C4-2B (cell line): ENCODE data around the gene CAPN11.
"Not testable (repeated sequence)": the region's sequence is repeated elsewhere in the genome, so short reads cannot be mapped to it uniquely, and the experiment has no call there.

Source experiments
- H3K27ac ChIP-seq: fragments of 450-650 bp; 2 replicates; pipeline ENCODE4 v1.5.1; 2017
- CTCF ChIP-seq: fragments of 450-650 bp; conservative IDR thresholded peaks from 2 replicates; pipeline ENCODE4 v1.5.1; 2017; ENCODE audit warnings: mild to moderate bottlenecking
- ZFX ChIP-seq: fragments of 450-650 bp; IDR thresholded peaks from 2 replicates; pipeline ENCODE4 v1.6.1; 2017

The CAPN11 gene

GRCh38 chr6:44228836-44229235, 70.2 kb downstream of the CAPN11 start:
- TF ChIP-seq ZFX (no peak), CTCF (no peak)
- no peak overlapping the region for H3K27ac ChIP-seq

DNA sequence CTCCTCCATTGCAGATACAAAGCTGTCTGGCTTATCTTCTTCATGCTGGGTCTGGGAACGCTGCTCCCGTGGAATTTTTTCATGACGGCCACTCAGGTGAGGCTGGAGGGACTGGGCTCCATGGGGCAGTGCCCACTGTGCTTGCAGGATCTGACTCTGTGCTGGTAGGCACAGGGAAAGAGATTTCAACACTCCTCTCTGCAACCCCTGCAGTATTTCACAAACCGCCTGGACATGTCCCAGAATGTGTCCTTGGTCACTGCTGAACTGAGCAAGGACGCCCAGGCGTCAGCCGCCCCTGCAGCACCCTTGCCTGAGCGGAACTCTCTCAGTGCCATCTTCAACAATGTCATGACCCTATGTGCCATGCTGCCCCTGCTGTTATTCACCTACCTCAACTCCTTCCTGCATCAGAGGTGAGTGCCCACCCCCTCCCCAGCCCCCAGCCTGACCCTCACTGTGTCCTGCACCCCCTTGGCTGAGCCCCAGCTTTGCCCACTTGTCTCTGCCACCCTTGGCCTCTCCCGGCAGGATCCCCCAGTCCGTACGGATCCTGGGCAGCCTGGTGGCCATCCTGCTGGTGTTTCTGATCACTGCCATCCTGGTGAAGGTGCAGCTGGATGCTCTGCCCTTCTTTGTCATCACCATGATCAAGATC, 70.9 kb downstream of the CAPN11 start:
- no peak overlapping the region for H3K27ac ChIP-seq
- TF ChIP-seq ZFX (no peak), CTCF (no peak)

DNA sequence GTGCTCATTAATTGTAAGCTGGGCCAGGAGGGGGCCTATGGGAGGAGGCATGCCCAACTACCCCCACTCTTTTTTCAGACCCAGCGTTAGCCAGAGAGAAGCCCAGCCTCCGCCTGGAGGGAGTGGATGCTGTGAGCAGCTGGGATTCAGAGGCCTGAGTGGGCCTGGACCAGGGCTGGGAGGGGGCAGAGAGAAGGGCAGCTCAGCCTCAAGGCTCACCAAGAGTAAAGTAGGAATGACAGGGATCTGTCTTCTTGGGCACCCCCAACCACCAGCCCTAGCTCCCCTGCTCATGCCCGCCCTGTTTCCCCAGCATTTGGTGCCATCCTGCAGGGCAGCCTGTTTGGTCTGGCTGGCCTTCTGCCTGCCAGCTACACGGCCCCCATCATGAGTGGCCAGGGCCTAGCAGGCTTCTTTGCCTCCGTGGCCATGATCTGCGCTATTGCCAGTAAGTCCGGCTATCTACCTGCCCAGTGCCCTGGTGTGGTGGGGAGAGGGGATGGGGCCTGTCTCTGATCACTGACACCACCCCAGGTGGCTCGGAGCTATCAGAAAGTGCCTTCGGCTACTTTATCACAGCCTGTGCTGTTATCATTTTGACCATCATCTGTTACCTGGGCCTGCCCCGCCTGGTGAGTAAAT, 71.5 kb downstream of the CAPN11 start:
- H3K27ac ChIP-seq: no peak overlapping the region
- TF ChIP-seq CTCF (no peak), ZFX (no peak)

DNA sequence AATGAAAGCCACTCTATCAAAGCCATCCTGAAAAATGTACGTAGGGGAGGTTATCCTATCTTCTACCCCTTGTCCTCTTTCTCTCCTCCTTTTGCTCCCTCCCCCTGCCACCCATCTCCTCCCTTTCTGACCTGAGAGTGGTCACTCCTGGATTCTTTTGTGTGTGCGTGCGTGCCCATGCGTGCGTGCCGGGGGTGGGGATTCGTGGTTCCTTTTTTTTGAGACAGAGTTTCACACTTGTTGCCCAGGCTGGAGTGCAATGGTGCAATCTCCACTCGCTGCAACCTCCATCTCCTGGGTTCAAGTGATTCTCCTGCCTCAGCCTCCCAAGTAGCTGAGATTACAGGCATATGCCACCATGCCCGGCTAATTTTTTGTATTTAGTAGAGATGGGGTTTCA, 72.8 kb downstream of the CAPN11 start:
- H3K27ac ChIP-seq: not testable (repeated sequence)

DNA sequence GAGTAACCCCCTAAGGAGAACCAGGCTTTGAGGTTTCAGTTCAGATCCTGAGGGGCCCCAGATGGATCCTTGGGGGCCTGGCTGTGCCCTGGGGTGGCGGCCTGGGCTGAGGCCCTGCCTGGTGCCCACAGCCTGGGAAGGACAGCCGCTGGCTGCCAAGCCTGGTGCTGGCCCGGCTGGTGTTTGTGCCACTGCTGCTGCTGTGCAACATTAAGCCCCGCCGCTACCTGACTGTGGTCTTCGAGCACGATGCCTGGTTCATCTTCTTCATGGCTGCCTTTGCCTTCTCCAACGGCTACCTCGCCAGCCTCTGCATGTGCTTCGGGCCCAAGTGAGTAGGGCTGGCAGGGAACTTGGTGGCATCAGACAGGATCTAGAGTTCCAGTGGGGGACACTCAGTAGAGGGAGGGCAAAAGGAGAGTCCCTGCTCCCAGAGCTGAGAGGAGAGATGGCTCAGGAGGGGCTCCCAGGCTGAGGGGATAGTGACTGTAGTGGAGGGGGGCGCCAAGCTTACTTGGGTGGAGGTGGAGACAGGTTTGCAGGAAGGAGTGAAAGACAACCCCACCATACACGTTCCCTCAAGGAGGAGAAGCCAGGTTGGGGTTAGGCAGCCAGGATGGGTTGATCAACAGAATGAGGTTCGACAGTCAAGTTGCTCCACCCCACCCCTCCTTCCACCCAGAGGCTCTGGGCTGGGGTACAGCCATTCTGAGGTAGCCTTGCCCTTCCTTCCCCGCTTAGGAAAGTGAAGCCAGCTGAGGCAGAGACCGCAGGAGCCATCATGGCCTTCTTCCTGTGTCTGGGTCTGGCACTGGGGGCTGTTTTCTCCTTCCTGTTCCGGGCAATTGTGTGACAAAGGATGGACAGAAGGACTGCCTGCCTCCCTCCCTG, 74.3 kb downstream of the CAPN11 start:
- H3K27ac ChIP-seq: peak overlapping the region; percentile 14; the same call in 1 of the 2 replicates
- TF ChIP-seq ZFX: no peak
- no peak for TF ChIP-seq CTCF

DNA sequence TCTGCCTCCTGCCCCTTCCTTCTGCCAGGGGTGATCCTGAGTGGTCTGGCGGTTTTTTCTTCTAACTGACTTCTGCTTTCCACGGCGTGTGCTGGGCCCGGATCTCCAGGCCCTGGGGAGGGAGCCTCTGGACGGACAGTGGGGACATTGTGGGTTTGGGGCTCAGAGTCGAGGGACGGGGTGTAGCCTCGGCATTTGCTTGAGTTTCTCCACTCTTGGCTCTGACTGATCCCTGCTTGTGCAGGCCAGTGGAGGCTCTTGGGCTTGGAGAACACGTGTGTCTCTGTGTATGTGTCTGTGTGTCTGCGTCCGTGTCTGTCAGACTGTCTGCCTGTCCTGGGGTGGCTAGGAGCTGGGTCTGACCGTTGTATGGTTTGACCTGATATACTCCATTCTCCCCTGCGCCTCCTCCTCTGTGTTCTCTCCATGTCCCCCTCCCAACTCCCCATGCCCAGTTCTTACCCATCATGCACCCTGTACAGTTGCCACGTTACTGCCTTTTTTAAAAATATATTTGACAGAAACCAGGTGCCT, 75.0 kb downstream of the CAPN11 start:
- H3K27ac ChIP-seq: peak overlapping the region; percentile 14; the same call in 1 of the 2 replicates
- TF ChIP-seq CTCF (no peak), ZFX (no peak)
